ENCODE results near the gene SUSD6. TPM values are rescaled to one million over a fixed set of nuclear protein-coding genes. Genes with fewer than 3 reads are reported as not detected.

The SUSD6 gene
- total and polyA plus RNA-seq, 2 donors from 2014 or later: 14.3 to 84.2 TPM

- Histone ChIP-seq H3K27ac (ENCODE audit: low read depth in 2 of 2, low read length in 2 of 2) (peak overlapping the region; percentile 1 to 49), H3K9ac (ENCODE audit: low read length in 3 of 3) (peak overlapping the region in 2 of 3 donors; percentile 10 to 22), H3K9me3 (ENCODE audit: control insufficient read depth in 2 of 3, insufficient read depth in 1 of 3, low read length in 3 of 3) (no peaks in the 10 kb centered on the region), H3K27me3 (ENCODE audit: control insufficient read depth, insufficient read depth, low read length) (no peaks in the 10 kb centered on the region), H3K36me3 (ENCODE audit: control insufficient read depth in 2 of 3, insufficient read depth in 3 of 3, low read length in 3 of 3) (no peaks in the 10 kb centered on the region), H3K4me3 (ENCODE audit: low read length in 3 of 3) (no peak overlapping the region), H3K4me1 (ENCODE audit: control insufficient read depth in 2 of 3, insufficient read depth in 2 of 3, low read depth in 1 of 3, low read length in 3 of 3) (peaks cover 7 to 74% (median 64%) of the 10 kb centered on the region in 3 donors)
- no peak for DNase-seq
- FAIRE-seq: no peak
- TF ChIP-seq CTCF (IDR thresholded peaks at IDR 0.05; ENCODE audit: borderline replicate concordance, extremely low read depth, insufficient read depth): no peak
- intact Hi-C loops (cut with DNase I): no loop called here
These were observed 42.7 kb downstream of the SUSD6 start for GRCh38 chr14:69654116-69654515.

GRCh38 chr14:69657950-69658355, 46.6 kb downstream of the SUSD6 start:
- no peak for TF ChIP-seq CTCF (IDR thresholded peaks at IDR 0.05; ENCODE audit: borderline replicate concordance, extremely low read depth, insufficient read depth)
- Histone ChIP-seq H3K36me3 (ENCODE audit: control insufficient read depth in 2 of 3, insufficient read depth in 3 of 3, low read length in 3 of 3) (peaks cover 3 to 5% (median 4%) of the 10 kb centered on the region in 3 donors), H3K4me3 (ENCODE audit: low read length in 3 of 3) (peak overlapping the region in 1 of 3 donors; percentile 13), H3K27ac (ENCODE audit: low read depth in 2 of 2, low read length in 2 of 2) (peak overlapping the region; percentile 63 to 67), H3K4me1 (ENCODE audit: control insufficient read depth in 2 of 3, insufficient read depth in 2 of 3, low read depth in 1 of 3, low read length in 3 of 3) (peaks cover 0 to 53% (median 34%) of the 10 kb centered on the region in 3 donors), H3K9ac (ENCODE audit: low read length in 3 of 3) (peak overlapping the region in 1 of 3 donors; percentile 42), H3K9me3 (ENCODE audit: control insufficient read depth in 2 of 3, insufficient read depth in 1 of 3, low read length in 3 of 3) (no peaks in the 10 kb centered on the region), H3K27me3 (ENCODE audit: control insufficient read depth, insufficient read depth, low read length) (no peaks in the 10 kb centered on the region)
- intact Hi-C loops (cut with DNase I): no loop called here
- FAIRE-seq: no peak
- DNase-seq: peak in 4 of 5 donors; percentile 51 to 84 (median 62)

- FAIRE-seq (no peak), DNase-seq (no peak)
- intact Hi-C loops (cut with DNase I): no loop called here
These were observed 47.4 kb downstream of the SUSD6 start for GRCh38 chr14:69658664-69659261.

More at GRCh38 chr14:69658664-69659261, 47.4 kb downstream of the SUSD6 start:
- peaks cover 0 to 51% (median 34%) of the 10 kb centered on the region in 3 donors for H3K4me1 ChIP-seq (ENCODE audit: control insufficient read depth in 2 of 3, insufficient read depth in 2 of 3, low read depth in 1 of 3, low read length in 3 of 3)
- no peak for TF ChIP-seq CTCF (IDR thresholded peaks at IDR 0.05; ENCODE audit: borderline replicate concordance, extremely low read depth, insufficient read depth)
- H3K27me3 ChIP-seq (ENCODE audit: control insufficient read depth, insufficient read depth, low read length): no peaks in the 10 kb centered on the region
- H3K9ac ChIP-seq (ENCODE audit: low read length in 3 of 3): peak overlapping the region in 1 of 3 donors; percentile 42
- peaks cover 3 to 5% (median 4%) of the 10 kb centered on the region in 3 donors for H3K36me3 ChIP-seq (ENCODE audit: control insufficient read depth in 2 of 3, insufficient read depth in 3 of 3, low read length in 3 of 3)
- H3K4me3 ChIP-seq (ENCODE audit: low read length in 3 of 3): peak overlapping the region in 1 of 3 donors; percentile 13
- H3K27ac ChIP-seq (ENCODE audit: low read depth in 2 of 2, low read length in 2 of 2): peak overlapping the region in 1 of 2 donors; percentile 67
- no peaks in the 10 kb centered on the region for H3K9me3 ChIP-seq (ENCODE audit: control insufficient read depth in 2 of 3, insufficient read depth in 1 of 3, low read length in 3 of 3)

Data from kidney (tissue), 14 donors.